GM23338 (cell line): ENCODE data around the gene YAP1.

Experiments used
- CREB1 ChIP-seq: fragments of 250-450 bp; sonication (Bioruptor Pico); IDR thresholded peaks from 2 replicates; pipeline ENCODE4 v1.5.0; 2020; ENCODE audit warnings: low read depth, mild to moderate bottlenecking, moderate library complexity
- ETS1 ChIP-seq: IDR thresholded peaks from 2 replicates; pipeline ENCODE4 v1.6.1; 2016; ENCODE audit warnings: antibody characterized with exemption
- EZH2 ChIP-seq: fragments of 200-600 bp; sonication (generic); IDR thresholded peaks from one replicate; pipeline ENCODE4 v1.8.0; 2017; ENCODE audit warnings: antibody characterized with exemption, mild to moderate bottlenecking, low read depth; ENCODE audit not compliant: unreplicated experiment
- EZH2phosphoT487 ChIP-seq: fragments of 200-600 bp; sonication (generic); IDR thresholded peaks from one replicate; pipeline ENCODE4 v1.8.1; 2018; ENCODE audit warnings: antibody characterized with exemption; ENCODE audit not compliant: unreplicated experiment
- JUNB ChIP-seq: IDR thresholded peaks from one replicate; pipeline ENCODE4 v1.6.1; 2016; ENCODE audit warnings: antibody characterized with exemption; ENCODE audit not compliant: unreplicated experiment
- NANOG ChIP-seq: IDR thresholded peaks from 2 replicates; pipeline ENCODE4 v1.6.1; 2016; ENCODE audit warnings: antibody characterized with exemption, borderline replicate concordance
- POLR2AphosphoS5 ChIP-seq: IDR thresholded peaks from 2 replicates; pipeline ENCODE4 v1.6.1; 2016; ENCODE audit warnings: antibody characterized with exemption, low read depth
- REST ChIP-seq: IDR thresholded peaks from one replicate; pipeline ENCODE4 v1.6.1; 2018; ENCODE audit warnings: antibody characterized with exemption; ENCODE audit not compliant: unreplicated experiment
- STAT1 ChIP-seq: IDR thresholded peaks from one replicate; pipeline ENCODE4 v1.6.1; 2016; ENCODE audit warnings: antibody characterized with exemption; ENCODE audit not compliant: unreplicated experiment
- ZNF114 ChIP-seq: fragments of 250-450 bp; sonication (Bioruptor Pico); IDR thresholded peaks from 2 replicates; pipeline ENCODE4 v1.5.0; 2020; ENCODE audit warnings: mild to moderate bottlenecking, moderate library complexity
- ZNF331 ChIP-seq: fragments of 250-450 bp; sonication (Bioruptor Pico); IDR thresholded peaks from 2 replicates; pipeline ENCODE4 v1.5.0; 2020; ENCODE audit warnings: low read depth, mild to moderate bottlenecking, moderate library complexity
- TF ChIP-seq, protein P1 (sequence below), 2 experiments: fragments of 200-600 bp in 1 of 2; sonication (generic) in 1 of 2; conservative IDR thresholded peaks; 2 replicates each; pipeline versions ENCODE4 v1.5.1 to v1.6.1; 2016 to 2017; ENCODE audit warnings: antibody characterized with exemption in 2 of 2, low read depth in 2 of 2, mild to moderate bottlenecking in 2 of 2, moderate library complexity in 1 of 2
- TF ChIP-seq, protein P2 (sequence below): fragments of 250-450 bp; sonication (Bioruptor Pico); IDR thresholded peaks from 2 replicates; pipeline ENCODE4 v1.5.0; 2020; ENCODE audit warnings: mild to moderate bottlenecking, moderate library complexity

DNA sequence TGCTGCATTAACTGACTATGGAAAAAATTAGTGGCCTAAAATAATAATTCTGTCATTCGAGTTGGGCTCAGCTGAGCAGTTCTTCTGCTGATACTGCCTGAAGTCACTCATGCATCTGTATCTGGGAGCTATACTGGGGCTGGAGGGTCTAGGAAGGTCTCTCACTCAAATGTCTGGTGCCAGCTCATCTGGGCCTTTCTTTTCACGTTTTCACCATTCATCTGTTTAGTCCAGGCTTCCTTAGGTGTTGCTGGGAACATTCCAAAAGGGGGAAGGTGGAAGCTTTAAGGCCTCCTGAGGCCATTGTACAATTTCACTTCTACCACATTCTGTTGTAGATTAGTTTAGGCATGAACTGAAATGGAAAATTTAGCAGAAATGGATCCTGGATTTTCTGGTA is 28.0 kb downstream of the YAP1 start:
- TF ChIP-seq EZH2 (no peak), EZH2phosphoT487 (no peak), POLR2AphosphoS5 (no peak), ZNF331 (CRISPR knock-in tag) (peak; percentile 79), REST (no peak), ZNF114 (CRISPR knock-in tag) (no peak), CREB1 (CRISPR knock-in tag) (no peak), ETS1 (no peak), JUNB (no peak), NANOG (no peak), STAT1 (no peak)
- TF ChIP-seq, protein P1, sequence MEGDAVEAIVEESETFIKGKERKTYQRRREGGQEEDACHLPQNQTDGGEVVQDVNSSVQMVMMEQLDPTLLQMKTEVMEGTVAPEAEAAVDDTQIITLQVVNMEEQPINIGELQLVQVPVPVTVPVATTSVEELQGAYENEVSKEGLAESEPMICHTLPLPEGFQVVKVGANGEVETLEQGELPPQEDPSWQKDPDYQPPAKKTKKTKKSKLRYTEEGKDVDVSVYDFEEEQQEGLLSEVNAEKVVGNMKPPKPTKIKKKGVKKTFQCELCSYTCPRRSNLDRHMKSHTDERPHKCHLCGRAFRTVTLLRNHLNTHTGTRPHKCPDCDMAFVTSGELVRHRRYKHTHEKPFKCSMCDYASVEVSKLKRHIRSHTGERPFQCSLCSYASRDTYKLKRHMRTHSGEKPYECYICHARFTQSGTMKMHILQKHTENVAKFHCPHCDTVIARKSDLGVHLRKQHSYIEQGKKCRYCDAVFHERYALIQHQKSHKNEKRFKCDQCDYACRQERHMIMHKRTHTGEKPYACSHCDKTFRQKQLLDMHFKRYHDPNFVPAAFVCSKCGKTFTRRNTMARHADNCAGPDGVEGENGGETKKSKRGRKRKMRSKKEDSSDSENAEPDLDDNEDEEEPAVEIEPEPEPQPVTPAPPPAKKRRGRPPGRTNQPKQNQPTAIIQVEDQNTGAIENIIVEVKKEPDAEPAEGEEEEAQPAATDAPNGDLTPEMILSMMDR (conservative IDR thresholded peaks at IDR 0.05; ENCODE audit: low read depth in 2 of 2), result no peak
- TF ChIP-seq, protein P2, sequence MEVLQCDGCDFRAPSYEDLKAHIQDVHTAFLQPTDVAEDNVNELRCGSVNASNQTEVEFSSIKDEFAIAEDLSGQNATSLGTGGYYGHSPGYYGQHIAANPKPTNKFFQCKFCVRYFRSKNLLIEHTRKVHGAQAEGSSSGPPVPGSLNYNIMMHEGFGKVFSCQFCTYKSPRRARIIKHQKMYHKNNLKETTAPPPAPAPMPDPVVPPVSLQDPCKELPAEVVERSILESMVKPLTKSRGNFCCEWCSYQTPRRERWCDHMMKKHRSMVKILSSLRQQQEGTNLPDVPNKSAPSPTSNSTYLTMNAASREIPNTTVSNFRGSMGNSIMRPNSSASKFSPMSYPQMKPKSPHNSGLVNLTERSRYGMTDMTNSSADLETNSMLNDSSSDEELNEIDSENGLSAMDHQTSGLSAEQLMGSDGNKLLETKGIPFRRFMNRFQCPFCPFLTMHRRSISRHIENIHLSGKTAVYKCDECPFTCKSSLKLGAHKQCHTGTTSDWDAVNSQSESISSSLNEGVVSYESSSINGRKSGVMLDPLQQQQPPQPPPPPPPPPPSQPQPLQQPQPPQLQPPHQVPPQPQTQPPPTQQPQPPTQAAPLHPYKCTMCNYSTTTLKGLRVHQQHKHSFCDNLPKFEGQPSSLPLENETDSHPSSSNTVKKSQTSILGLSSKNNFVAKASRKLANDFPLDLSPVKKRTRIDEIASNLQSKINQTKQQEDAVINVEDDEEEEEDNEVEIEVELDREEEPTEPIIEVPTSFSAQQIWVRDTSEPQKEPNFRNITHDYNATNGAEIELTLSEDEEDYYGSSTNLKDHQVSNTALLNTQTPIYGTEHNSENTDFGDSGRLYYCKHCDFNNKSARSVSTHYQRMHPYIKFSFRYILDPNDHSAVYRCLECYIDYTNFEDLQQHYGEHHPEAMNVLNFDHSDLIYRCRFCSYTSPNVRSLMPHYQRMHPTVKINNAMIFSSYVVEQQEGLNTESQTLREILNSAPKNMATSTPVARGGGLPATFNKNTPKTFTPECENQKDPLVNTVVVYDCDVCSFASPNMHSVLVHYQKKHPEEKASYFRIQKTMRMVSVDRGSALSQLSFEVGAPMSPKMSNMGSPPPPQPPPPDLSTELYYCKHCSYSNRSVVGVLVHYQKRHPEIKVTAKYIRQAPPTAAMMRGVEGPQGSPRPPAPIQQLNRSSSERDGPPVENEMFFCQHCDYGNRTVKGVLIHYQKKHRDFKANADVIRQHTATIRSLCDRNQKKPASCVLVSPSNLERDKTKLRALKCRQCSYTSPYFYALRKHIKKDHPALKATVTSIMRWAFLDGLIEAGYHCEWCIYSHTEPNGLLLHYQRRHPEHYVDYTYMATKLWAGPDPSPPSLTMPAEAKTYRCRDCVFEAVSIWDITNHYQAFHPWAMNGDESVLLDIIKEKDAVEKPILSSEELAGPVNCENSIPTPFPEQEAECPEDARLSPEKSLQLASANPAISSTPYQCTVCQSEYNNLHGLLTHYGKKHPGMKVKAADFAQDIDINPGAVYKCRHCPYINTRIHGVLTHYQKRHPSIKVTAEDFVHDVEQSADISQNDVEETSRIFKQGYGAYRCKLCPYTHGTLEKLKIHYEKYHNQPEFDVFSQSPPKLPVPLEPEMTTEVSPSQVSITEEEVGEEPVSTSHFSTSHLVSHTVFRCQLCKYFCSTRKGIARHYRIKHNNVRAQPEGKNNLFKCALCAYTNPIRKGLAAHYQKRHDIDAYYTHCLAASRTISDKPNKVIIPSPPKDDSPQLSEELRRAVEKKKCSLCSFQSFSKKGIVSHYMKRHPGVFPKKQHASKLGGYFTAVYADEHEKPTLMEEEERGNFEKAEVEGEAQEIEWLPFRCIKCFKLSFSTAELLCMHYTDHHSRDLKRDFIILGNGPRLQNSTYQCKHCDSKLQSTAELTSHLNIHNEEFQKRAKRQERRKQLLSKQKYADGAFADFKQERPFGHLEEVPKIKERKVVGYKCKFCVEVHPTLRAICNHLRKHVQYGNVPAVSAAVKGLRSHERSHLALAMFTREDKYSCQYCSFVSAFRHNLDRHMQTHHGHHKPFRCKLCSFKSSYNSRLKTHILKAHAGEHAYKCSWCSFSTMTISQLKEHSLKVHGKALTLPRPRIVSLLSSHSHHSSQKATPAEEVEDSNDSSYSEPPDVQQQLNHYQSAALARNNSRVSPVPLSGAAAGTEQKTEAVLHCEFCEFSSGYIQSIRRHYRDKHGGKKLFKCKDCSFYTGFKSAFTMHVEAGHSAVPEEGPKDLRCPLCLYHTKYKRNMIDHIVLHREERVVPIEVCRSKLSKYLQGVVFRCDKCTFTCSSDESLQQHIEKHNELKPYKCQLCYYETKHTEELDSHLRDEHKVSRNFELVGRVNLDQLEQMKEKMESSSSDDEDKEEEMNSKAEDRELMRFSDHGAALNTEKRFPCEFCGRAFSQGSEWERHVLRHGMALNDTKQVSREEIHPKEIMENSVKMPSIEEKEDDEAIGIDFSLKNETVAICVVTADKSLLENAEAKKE (CRISPR knock-in tag), result no peak
